Liver (tissue), 3 donors: Measurements from ENCODE around the gene OXTR.

Experiments used
- EGR1 ChIP-seq, 2 donors: IDR thresholded peaks; 2 replicates each; pipeline ENCODE4 v1.6.1; 2016 to 2018; ENCODE audit warnings: antibody characterized with exemption in 2 of 2, low read depth in 2 of 2
- FOXA1 ChIP-seq: IDR thresholded peaks from 2 replicates; pipeline ENCODE4 v1.6.1; 2016; ENCODE audit warnings: antibody characterized with exemption
- RAD21 ChIP-seq, 2 donors: IDR thresholded peaks; 2 replicates each; pipeline ENCODE4 v1.6.1; 2016; ENCODE audit warnings: antibody characterized with exemption in 2 of 2, mild to moderate bottlenecking in 2 of 2
- TAF1 ChIP-seq: conservative IDR thresholded peaks from 2 replicates; pipeline ENCODE4 v1.6.1; 2016; ENCODE audit warnings: antibody characterized with exemption, mild to moderate bottlenecking
- YY1 ChIP-seq: IDR thresholded peaks from 2 replicates; pipeline ENCODE4 v1.6.1; 2016; ENCODE audit warnings: antibody characterized with exemption, mild to moderate bottlenecking
- TF ChIP-seq, protein P1 (sequence below): fragments of 150-350 bp; IDR thresholded peaks from 2 replicates; pipeline ENCODE4 v1.5.1; 2017; ENCODE audit warnings: improper control_type of control experiment, low read depth, low read length; ENCODE audit not compliant: missing input control
- TF ChIP-seq, protein P2 (sequence below): IDR thresholded peaks from 2 replicates; pipeline ENCODE4 v1.6.1; 2016; ENCODE audit warnings: antibody characterized with exemption
- TF ChIP-seq, protein P3 (sequence below): IDR thresholded peaks from 2 replicates; pipeline ENCODE4 v1.6.1; 2016; ENCODE audit warnings: antibody characterized with exemption, mild to moderate bottlenecking
- donor health status: healthy.
- donor health status: healthy.

DNA sequence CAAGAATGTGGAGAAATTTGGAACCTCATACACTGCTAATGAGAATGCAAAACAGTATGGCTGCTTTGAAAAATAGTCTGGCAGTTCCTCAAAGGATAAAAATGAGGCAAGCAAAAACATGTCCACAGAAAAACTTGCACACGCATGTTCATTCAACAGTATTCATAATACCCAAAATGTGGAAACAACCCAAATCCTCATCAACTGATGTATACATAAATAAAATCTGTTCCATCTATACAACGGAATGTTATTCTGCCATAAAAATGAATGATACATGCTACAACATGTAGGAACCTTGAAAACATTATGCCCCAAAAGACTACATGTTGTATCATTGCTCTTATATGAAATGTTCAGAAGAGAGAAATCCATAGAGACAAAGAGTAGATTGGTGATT lies 36.4 kb upstream of the OXTR start:
- TF ChIP-seq, protein P1, sequence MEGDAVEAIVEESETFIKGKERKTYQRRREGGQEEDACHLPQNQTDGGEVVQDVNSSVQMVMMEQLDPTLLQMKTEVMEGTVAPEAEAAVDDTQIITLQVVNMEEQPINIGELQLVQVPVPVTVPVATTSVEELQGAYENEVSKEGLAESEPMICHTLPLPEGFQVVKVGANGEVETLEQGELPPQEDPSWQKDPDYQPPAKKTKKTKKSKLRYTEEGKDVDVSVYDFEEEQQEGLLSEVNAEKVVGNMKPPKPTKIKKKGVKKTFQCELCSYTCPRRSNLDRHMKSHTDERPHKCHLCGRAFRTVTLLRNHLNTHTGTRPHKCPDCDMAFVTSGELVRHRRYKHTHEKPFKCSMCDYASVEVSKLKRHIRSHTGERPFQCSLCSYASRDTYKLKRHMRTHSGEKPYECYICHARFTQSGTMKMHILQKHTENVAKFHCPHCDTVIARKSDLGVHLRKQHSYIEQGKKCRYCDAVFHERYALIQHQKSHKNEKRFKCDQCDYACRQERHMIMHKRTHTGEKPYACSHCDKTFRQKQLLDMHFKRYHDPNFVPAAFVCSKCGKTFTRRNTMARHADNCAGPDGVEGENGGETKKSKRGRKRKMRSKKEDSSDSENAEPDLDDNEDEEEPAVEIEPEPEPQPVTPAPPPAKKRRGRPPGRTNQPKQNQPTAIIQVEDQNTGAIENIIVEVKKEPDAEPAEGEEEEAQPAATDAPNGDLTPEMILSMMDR = no peak
- TF ChIP-seq TAF1 = no peak
- TF ChIP-seq RAD21 (IDR thresholded peaks at IDR 0.05) = no peak
- TF ChIP-seq, protein P2, sequence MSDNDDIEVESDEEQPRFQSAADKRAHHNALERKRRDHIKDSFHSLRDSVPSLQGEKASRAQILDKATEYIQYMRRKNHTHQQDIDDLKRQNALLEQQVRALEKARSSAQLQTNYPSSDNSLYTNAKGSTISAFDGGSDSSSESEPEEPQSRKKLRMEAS = no peak
- TF ChIP-seq YY1 = no peak
- no peak for TF ChIP-seq FOXA1
- no peak for TF ChIP-seq EGR1 (IDR thresholded peaks at IDR 0.05; ENCODE audit: low read depth in 2 of 2)
- TF ChIP-seq, protein P3, sequence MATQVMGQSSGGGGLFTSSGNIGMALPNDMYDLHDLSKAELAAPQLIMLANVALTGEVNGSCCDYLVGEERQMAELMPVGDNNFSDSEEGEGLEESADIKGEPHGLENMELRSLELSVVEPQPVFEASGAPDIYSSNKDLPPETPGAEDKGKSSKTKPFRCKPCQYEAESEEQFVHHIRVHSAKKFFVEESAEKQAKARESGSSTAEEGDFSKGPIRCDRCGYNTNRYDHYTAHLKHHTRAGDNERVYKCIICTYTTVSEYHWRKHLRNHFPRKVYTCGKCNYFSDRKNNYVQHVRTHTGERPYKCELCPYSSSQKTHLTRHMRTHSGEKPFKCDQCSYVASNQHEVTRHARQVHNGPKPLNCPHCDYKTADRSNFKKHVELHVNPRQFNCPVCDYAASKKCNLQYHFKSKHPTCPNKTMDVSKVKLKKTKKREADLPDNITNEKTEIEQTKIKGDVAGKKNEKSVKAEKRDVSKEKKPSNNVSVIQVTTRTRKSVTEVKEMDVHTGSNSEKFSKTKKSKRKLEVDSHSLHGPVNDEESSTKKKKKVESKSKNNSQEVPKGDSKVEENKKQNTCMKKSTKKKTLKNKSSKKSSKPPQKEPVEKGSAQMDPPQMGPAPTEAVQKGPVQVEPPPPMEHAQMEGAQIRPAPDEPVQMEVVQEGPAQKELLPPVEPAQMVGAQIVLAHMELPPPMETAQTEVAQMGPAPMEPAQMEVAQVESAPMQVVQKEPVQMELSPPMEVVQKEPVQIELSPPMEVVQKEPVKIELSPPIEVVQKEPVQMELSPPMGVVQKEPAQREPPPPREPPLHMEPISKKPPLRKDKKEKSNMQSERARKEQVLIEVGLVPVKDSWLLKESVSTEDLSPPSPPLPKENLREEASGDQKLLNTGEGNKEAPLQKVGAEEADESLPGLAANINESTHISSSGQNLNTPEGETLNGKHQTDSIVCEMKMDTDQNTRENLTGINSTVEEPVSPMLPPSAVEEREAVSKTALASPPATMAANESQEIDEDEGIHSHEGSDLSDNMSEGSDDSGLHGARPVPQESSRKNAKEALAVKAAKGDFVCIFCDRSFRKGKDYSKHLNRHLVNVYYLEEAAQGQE = no peak
